Prostate gland (tissue), 2 donors: Measurements from ENCODE around the gene PAX5.

Experiments
- CTCF ChIP-seq, 4 experiments: fragments of 200-600 bp in 2 of 4; fragments of 450-650 bp in 2 of 4; sonication (generic) in 2 of 4; IDR thresholded peaks; 1 replicate in 3 of 4; 2 replicates in 1 of 4; pipeline ENCODE4 v1.5.1; 2016 to 2019; ENCODE audit warnings: antibody characterized with exemption in 4 of 4, mild to moderate bottlenecking in 2 of 4, moderate library complexity in 2 of 4
- POLR2AphosphoS5 ChIP-seq: sonication (generic); formaldehyde crosslinking; IDR thresholded peaks from one replicate; pipeline ENCODE4 v1.6.1; 2017; ENCODE audit warnings: antibody characterized with exemption

- no peak for TF ChIP-seq POLR2AphosphoS5
- TF ChIP-seq CTCF (IDR thresholded peaks at IDR 0.05) = no peak
Observed at GRCh38 chr9:36836486-36836885, 197.6 kb downstream of the PAX5 start.
